Testis (tissue), 2 donors: ENCODE data around the gene KLHL20.

Source experiments
- CTCF ChIP-seq, 3 experiments: fragments of 450-650 bp in 2 of 3; fragments of 200-600 bp in 1 of 3; sonication (generic) in 1 of 3; IDR thresholded peaks; one replicate each; pipeline ENCODE4 v1.5.1; 2016 to 2019; ENCODE audit warnings: antibody characterized with exemption in 3 of 3, mild to moderate bottlenecking in 2 of 3, moderate library complexity in 1 of 3
- POLR2A ChIP-seq: fragments of 450-650 bp; IDR thresholded peaks from one replicate; pipeline ENCODE4 v1.6.1; 2017; ENCODE audit warnings: antibody characterized with exemption, mild to moderate bottlenecking, moderate library complexity

GRCh38 chr1:173827611-173828010, 112.8 kb downstream of the KLHL20 start:
- TF ChIP-seq CTCF (IDR thresholded peaks at IDR 0.05), result no peak
- TF ChIP-seq POLR2A, result no peak
